Hypothalamus (tissue), 51 donors: ENCODE measurements around the gene CTTNBP2.

Experiments
- DNase-seq, 51 donors: peaks; one replicate each; lab custom pipeline; 2025; lab: John Stamatoyannopoulos, UW

The CTTNBP2 gene

DNA sequence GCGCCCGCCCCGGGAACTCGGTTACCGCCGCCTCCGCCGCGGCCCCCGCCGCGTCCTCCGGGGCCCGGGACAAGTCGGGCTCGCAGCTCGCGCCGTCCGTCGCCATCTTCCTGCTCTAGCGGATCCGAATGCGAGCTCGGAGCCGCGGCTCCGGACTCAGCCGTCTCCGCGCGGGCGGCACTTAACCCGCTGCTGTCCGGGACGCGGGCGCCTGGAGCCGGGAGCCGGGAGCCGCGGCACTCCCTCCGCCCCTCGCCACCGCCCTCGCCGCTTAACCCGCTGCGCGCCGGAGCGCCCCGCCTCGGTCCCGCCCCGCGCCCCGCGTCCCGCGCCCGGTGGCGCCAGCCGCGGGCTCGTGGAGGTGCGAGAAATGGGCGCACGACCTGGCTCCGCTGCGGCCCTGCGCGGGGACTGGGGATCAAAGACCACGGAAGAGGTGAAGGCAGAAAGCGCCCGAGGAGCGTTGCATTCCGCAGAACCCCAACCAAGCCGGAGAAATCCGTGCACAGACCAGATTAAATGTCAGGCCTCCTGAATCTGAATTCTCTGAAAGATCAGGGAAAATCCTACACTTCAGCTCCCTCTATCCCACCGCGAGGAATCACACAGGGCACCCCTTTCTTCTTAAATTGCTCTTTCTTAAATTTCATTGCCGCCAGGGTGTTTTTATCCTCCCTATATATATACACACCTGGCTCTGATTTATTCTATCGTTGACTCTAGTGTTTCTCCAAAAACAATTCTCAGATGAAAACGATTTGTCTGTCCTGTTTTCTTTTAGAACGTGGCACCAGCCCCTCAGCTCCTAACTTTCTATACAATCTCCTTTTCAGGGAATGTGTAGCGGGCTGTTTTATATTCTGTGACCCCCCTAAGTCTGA is at the start of gene CTTNBP2:
Gene CTTNBP2 (minus strand): TSS at position 132 of the 881 bp plus-strand sequence. CDS start 26 bp downstream, at position 106.
- peak in 48 of 51 donors; percentile 10 to 83 (median 57) for DNase-seq

GRCh38 chr7:117916309-117916708 is 43.1 kb upstream of the CTTNBP2 start:
- no peak for DNase-seq

GRCh38 chr7:117912421-117912820 is 39.2 kb upstream of the CTTNBP2 start:
- no peak for DNase-seq

DNA sequence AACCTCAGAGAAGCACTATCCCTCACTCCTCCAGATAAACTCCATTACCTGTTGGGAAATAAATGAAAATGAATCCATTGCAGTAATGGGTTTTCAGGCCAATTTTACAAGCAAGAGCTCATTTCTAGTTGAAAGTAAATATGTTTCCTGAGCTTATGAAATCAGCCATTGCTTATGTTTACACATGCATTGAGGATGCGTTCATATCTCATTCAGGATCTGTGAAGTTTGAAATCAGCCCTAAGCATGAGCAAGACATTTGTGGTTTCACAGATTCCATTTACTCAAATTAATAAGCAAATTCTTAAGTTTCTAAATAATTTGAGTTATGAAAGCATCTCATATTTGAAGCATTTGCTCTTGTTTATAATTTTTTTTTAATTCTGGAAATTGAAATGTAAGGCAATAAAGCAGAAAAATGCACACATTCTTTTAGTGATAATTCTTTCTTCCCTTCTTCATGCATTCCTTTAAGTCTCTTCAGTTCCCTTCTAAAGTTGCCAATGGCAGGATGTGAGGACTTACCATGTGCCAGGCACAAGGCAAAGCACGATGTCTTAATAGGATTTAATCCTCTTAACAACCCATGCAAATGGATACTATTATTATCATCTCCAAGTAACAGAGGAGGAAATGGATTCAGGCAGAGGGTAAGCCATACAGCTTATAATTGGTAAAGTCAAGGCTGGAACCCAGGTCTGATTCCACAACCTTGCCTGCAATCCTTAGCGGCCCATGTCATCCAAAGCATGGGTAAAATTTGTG is 35.0 kb upstream of the CTTNBP2 start:
- DNase-seq, result no peak

- no peak for DNase-seq
Observed at GRCh38 chr7:117907049-117907640, 33.9 kb upstream of the CTTNBP2 start.

- no peak for DNase-seq
Observed at GRCh38 chr7:117902314-117902889, 29.2 kb upstream of the CTTNBP2 start.

DNA sequence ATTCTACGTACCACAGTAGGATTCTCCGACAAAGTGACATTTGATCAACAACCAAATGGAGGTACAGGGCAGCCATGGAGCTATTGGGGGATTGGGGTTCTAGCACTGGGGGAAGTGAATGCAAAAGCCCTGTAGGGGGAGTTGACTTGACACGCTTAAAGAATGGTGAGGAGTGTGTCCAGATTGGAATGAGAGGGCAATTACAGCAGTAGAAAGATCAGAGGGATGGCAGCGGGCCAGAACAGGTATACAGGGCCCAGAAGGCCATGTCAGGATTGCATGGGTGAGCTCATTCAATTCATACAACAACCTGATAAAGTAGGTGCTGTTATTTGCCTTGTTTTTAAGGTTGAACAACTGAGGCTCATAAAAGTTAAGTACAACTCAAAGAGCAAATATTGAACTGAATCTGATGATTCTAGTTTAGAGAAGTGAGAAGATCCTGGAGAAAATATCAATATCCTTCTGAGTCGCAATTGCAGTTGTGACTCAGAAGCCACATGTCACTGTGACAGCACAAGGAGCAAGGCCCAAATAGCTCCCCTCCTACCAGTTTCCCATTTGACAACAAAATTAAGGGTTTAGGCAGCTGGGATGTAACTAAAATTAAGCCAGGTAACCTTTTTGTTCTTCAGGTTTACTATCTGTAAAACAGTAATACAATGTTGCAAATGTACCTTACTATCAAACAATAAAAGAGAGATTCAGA is 28.0 kb upstream of the CTTNBP2 start:
- no peak for DNase-seq

DNA sequence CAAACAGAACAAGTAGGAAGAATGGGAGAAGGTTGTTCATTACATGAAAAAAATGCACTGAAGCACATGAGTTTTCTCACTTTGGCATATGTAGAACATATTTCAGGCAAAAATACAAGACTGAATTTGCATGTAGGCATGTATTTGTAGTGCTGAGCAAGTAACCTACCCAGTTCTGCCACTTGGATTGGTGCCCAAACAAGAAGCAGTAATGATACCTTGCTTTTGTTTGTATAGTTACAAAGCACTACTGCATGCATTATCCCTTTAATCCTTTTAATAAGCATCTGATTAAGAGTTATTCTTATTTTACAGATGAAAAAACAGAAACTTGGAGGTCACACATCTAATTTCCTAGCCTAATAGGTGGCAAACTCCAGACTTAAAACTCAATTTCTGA is 23.1 kb upstream of the CTTNBP2 start:
- no peak for DNase-seq

- DNase-seq, result no peak
Observed at GRCh38 chr7:117895276-117895675, 22.0 kb upstream of the CTTNBP2 start.

- no peak for DNase-seq
Observed at GRCh38 chr7:117894037-117894436, 20.8 kb upstream of the CTTNBP2 start.

DNA sequence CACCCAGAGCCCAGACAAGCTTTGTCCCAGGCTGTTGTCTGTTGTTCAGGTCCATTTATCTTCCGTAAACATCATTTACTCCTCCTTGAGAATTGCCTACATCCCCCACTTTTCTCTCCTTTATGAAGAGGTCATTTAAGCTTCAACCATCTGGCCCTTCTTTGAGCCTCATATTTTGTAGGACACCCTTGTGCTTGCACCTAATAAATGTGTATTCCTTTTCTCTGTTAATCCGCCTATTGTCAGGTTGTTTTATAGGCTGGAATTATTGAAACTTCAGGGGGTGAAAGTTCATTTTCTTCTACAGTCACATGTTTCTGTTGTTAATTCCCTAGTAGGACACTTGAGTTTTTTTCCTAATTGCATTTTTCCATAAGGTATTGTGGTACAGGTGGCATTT is 19.6 kb upstream of the CTTNBP2 start:
- DNase-seq, result no peak

DNA sequence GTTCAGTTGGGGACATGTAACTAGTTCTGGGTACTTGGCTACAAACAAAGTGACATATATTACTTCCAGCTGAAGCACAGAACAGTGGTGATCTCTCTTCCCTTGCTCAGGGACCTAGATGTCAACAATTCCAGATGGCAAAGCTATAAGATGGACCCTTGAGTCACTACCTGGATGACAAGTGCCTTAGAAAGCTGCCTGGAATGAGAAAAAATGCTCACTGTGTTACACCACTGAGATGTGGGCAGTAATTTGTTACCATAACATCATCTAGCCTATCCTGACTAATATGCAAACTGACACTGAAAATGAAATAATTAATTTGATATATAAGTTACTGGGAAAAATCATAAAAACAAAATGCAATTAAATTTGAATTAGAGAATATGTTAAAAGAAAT is 16.4 kb upstream of the CTTNBP2 start:
- no peak for DNase-seq

GRCh38 chr7:117888627-117889026 is 15.4 kb upstream of the CTTNBP2 start:
- DNase-seq, result no peak

GRCh38 chr7:117882594-117882993 is 9.4 kb upstream of the CTTNBP2 start:
- no peak for DNase-seq

- no peak for DNase-seq
Observed at GRCh38 chr7:117876761-117877160, 3.5 kb upstream of the CTTNBP2 start.

DNA sequence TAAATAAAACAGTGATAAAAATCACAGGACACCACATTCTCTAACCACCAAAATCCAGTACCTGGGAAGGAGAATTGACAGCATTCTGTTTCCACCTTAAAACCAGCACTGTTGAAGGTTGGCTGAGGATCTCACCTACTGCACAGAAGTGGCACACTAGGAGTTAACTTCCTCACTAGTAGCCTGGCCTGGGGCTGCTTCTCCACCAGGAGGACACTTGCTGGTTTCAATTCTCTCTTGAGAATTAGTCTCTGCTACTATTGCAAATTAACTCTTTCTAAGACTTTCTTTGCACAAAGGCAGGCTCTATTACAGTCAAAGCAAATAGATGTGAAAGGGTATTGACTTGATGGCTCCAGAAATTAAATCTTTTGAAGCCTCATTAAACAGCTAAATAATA is 2.3 kb upstream of the CTTNBP2 start:
- DNase-seq, result peak in 4 of 51 donors; percentile 2 to 28 (median 8)

- DNase-seq, result no peak
Observed at GRCh38 chr7:117874191-117874700, 1.0 kb upstream of the CTTNBP2 start.

- DNase-seq, result peak in 48 of 51 donors; percentile 22 to 90 (median 62)
Observed at GRCh38 chr7:117872561-117873309, 506 bp downstream of the CTTNBP2 start.
